C4-2B (cell line): ENCODE measurements around the gene WFIKKN2.

Experiments used
- CTCF ChIP-seq: fragments of 450-650 bp; conservative IDR thresholded peaks from 2 replicates; pipeline ENCODE4 v1.5.1; 2017; ENCODE audit warnings: mild to moderate bottlenecking
- ZFX ChIP-seq: fragments of 450-650 bp; IDR thresholded peaks from 2 replicates; pipeline ENCODE4 v1.6.1; 2017

DNA sequence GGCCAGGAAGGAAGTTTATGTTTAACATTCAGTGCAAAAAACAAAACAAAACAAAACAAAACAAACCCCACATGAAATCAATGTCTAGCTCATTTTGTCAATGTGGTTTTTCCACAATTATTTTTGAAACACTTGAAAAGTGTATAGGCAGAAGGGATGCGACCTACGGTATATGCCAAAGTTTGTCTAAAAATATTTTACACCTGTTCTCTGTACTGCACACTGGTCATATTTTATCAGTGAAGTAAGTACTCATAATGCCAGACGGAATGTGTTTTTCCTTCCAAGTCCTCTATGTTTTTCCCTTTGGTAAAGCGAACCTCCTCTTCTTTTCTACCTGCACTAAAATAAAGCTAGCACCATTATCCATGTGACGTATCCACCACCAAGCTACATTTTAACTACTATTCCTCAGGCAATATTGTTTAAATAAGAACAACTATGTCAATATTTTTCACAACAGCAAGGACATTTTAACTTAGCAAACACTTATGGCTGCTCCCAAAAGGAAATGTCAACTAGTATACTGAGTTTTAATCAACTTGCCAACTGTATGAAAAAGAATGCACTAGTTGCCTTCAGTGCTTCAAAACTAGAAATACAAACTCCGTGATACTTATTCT is 20.4 kb downstream of the WFIKKN2 start:
- TF ChIP-seq ZFX (no peak), CTCF (no peak)
